22Rv1 (cell line): Measurements from ENCODE around the gene WASF3.

ENCODE experiments used
- CTCF ChIP-seq: fragments of 450-650 bp; IDR thresholded peaks from 2 replicates; pipeline ENCODE4 v1.5.1; 2017; ENCODE audit warnings: mild to moderate bottlenecking
- ZFX ChIP-seq: fragments of 450-650 bp; IDR thresholded peaks from 2 replicates; pipeline ENCODE4 v1.6.1; 2017; ENCODE audit warnings: antibody characterized with exemption, borderline replicate concordance

GRCh38 chr13:26693749-26694463 is 136.4 kb downstream of the WASF3 start:
- TF ChIP-seq CTCF = no peak
- TF ChIP-seq ZFX = no peak
